Endothelial cell of umbilical vein (primary cell): ENCODE data around the gene SLC35D1. TPM values are rescaled to one million over a fixed set of nuclear protein-coding genes. Genes with fewer than 3 reads are reported as not detected.

Experiments
- BruUV-seq: library from RNA; stranded (reverse); fragments of 400-500 nt; replicated peaks from 2 replicates; lab custom pipeline; 2021; lab: Mats Ljungman, UMichigan
- CTCF ChIA-PET: fragments of 300-600, 350-600 bp; sonication (Branson Sonifier 250); formaldehyde crosslinking; loops from one replicate; lab custom pipeline; 2021; ENCODE audit warnings: antibody characterized with exemption, inconsistent platforms; lab: Charles Lee
- POLR2A ChIA-PET: fragments of 300-600, 350-600 bp; sonication (Branson Sonifier 250); formaldehyde crosslinking; loops from one replicate; lab custom pipeline; 2021; ENCODE audit warnings: antibody characterized with exemption, inconsistent platforms; lab: Charles Lee
- DNase-seq: peaks from one replicate; pipeline ENCODE4 v3.0.0-alpha.2; 2011; ENCODE audit warnings: low read depth, low spot score
- FAIRE-seq: peaks from 2 replicates; lab custom pipeline; 2011; peaks lifted over from hg19 to GRCh38; lab: Jason Lieb, UNC
- H2AFZ ChIP-seq: 2 replicates; pipeline ENCODE4 v1.6.0; 2012; ENCODE audit warnings: low read depth, low read length, control low read depth, inconsistent platforms
- H3K27ac ChIP-seq: 2 replicates; pipeline ENCODE4 v1.5.1; 2011; ENCODE audit warnings: low read depth, mild to moderate bottlenecking, control low read depth, low read length, moderate library complexity; ENCODE audit not compliant: insufficient read depth
- H3K27me3 ChIP-seq, 2 experiments: 2 replicates each; pipeline versions ENCODE4 v1.6.0 to v1.6.1; 2011; ENCODE audit warnings: low read length in 2 of 2, mixed read lengths in 1 of 2; ENCODE audit not compliant: control insufficient read depth in 2 of 2, insufficient read depth in 2 of 2
- H3K36me3 ChIP-seq, 2 experiments: 2 replicates in 1 of 2; 3 replicates in 1 of 2; pipeline ENCODE4 v1.5.1; 2011; ENCODE audit warnings: low read length in 2 of 2, mild to moderate bottlenecking in 1 of 2, moderate library complexity in 1 of 2; ENCODE audit not compliant: control insufficient read depth in 2 of 2, insufficient read depth in 2 of 2; ENCODE audit errors: extremely low read depth in 1 of 2
- H3K4me1 ChIP-seq: 3 replicates; pipeline ENCODE4 v1.5.1; 2011; ENCODE audit warnings: mild to moderate bottlenecking, low read length; ENCODE audit not compliant: control insufficient read depth, insufficient read depth; ENCODE audit errors: extremely low read depth
- H3K4me2 ChIP-seq: 2 replicates; pipeline ENCODE4 v1.6.1; 2011; ENCODE audit warnings: low read length, control low read depth, mixed read lengths; ENCODE audit not compliant: insufficient read depth
- H3K4me3 ChIP-seq, 3 experiments: fragments of 200-600 bp in 1 of 3; sonication (generic), shearing (Covaris generic) in 1 of 3; replicated peaks in 1 of 3; 2 replicates each; pipeline ENCODE4 v1.5.1; 2011 to 2016; ENCODE audit warnings: control low read depth in 3 of 3, low read length in 3 of 3, mild to moderate bottlenecking in 2 of 3, inconsistent platforms in 1 of 3, low read depth in 1 of 3, moderate library complexity in 1 of 3; ENCODE audit not compliant: insufficient read depth in 1 of 3
- H3K79me2 ChIP-seq: 2 replicates; pipeline ENCODE4 v1.6.0; 2012; ENCODE audit warnings: low read length, inconsistent platforms; ENCODE audit not compliant: control insufficient read depth, insufficient read depth
- H3K9ac ChIP-seq: replicated peaks from 2 replicates; pipeline ENCODE3; 2011; ENCODE audit warnings: low read length, control low read depth; ENCODE audit not compliant: insufficient read depth; ENCODE audit errors: extremely low read depth
- H3K9me1 ChIP-seq: replicated peaks from 3 replicates; pipeline ENCODE4 v1.6.0; 2011; ENCODE audit warnings: mild to moderate bottlenecking, low read length; ENCODE audit not compliant: control insufficient read depth, insufficient read depth; ENCODE audit errors: extremely low read depth
- H3K9me3 ChIP-seq: replicated peaks from 2 replicates; pipeline ENCODE4 v1.5.1; 2012; ENCODE audit warnings: low read length, inconsistent platforms; ENCODE audit not compliant: control insufficient read depth, insufficient read depth
- H4K20me1 ChIP-seq: replicated peaks from 2 replicates; pipeline ENCODE3; 2011; ENCODE audit warnings: mild to moderate bottlenecking, low read length; ENCODE audit not compliant: control insufficient read depth, insufficient read depth; ENCODE audit errors: extremely low read depth
- CTCF ChIP-seq, 2 donors: IDR thresholded peaks; 1 replicate in 1 of 2; 2 replicates in 1 of 2; pipeline ENCODE4 v1.5.1; 2011; ENCODE audit warnings: low read length in 2 of 2, mild to moderate bottlenecking in 2 of 2, moderate library complexity in 2 of 2, control low read depth in 1 of 2, inconsistent platforms in 1 of 2, low read depth in 1 of 2; ENCODE audit not compliant: insufficient read depth in 1 of 2; ENCODE audit errors: extremely low read depth in 1 of 2
- EZH2 ChIP-seq: IDR thresholded peaks from 2 replicates; pipeline ENCODE4 v1.6.1; 2012; ENCODE audit warnings: borderline replicate concordance, low read depth, mild to moderate bottlenecking, moderate library complexity, low read length, inconsistent platforms; ENCODE audit not compliant: severe bottlenecking
- FOS ChIP-seq: IDR thresholded peaks from 2 replicates; pipeline ENCODE4 v1.6.1; 2011; ENCODE audit warnings: mild to moderate bottlenecking, low read length, moderate library complexity, borderline replicate concordance; ENCODE audit not compliant: insufficient read depth
- GATA2 ChIP-seq: IDR thresholded peaks from 2 replicates; pipeline ENCODE4 v1.7.0; 2011; ENCODE audit warnings: low read depth, mild to moderate bottlenecking, moderate library complexity, mixed read lengths, low read length; ENCODE audit not compliant: insufficient read length, insufficient read depth
- JUN ChIP-seq: IDR thresholded peaks from 2 replicates; pipeline ENCODE4 v1.6.1; 2011; ENCODE audit warnings: borderline replicate concordance, low read depth; ENCODE audit not compliant: insufficient read length, insufficient read depth
- MYC ChIP-seq: IDR thresholded peaks from one replicate; pipeline ENCODE4 v1.6.1; 2011; ENCODE audit warnings: mild to moderate bottlenecking, low read depth, low read length
- POLR2A ChIP-seq: IDR thresholded peaks from 2 replicates; pipeline ENCODE4 v1.6.1; 2012; ENCODE audit warnings: low read depth, mild to moderate bottlenecking, control low read depth, low read length
- POLR2AphosphoS5 ChIP-seq: IDR thresholded peaks from 2 replicates; pipeline ENCODE4 v1.6.1; 2012; ENCODE audit warnings: low read depth, mild to moderate bottlenecking, control low read depth, low read length, moderate library complexity; ENCODE audit not compliant: insufficient read depth
- dilution Hi-C: fragments of 300-500 bp; cut with MboI; formaldehyde crosslinking; loops from one replicate; pipeline ENCODE4 v1.15.0; 2019; ENCODE audit warnings: low sequenced_read_pairs; ENCODE audit not compliant: extremely low pct_ligation_motif_present
- intact Hi-C: fragments of 100-400 bp; cut with micrococcal nuclease; formaldehyde crosslinking; loops from one replicate; pipeline ENCODE4 v1.10.0; 2022
- polyA plus RNA-seq, 4 experiments: library from polyadenylated mRNA; depleted of rRNA in 3 of 4; stranded (reverse) in 3 of 4; unstranded in 1 of 4; fragments of >200 nt; gene quantifications; 2 replicates each; pipeline versions ENCODE4 v1.2.1 to v1.2.3, GENCODE V29; 2011 to 2012; ENCODE audit warnings: missing spikeins in 1 of 4
- total RNA-seq: library from RNA; stranded (reverse); gene quantifications from 2 replicates; pipeline ENCODE4 v1.2.3, GENCODE V29; 2021
- TF ChIP-seq, protein P1 (sequence below): IDR thresholded peaks from 2 replicates; pipeline ENCODE4 v1.6.1; 2011; ENCODE audit not compliant: insufficient read depth, insufficient read length

The SLC35D1 gene
- total and polyA plus RNA-seq, 2 donors (not counting 3 experiments of a cell fraction or from before 2014, with no cell fraction given), result 3.5 to 6.6 TPM

DNA sequence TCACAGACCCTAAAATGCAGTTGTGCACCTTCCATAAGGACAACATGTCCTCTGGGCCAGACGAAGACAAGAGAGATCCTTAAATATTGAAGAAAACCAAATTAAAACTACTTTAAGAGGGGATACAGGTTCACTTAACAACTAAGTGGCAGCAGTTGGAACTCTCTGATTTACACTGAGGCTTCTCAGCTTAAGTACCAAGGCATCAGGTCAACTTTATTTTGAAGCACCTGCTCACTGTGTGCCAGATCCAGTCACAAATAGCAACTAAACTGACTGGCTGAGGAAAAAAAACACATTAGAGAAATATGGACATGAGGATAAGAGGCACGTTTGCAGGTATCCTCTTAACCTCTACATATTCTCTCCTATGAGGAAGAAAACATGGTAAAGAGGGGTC lies 33.2 kb downstream of the SLC35D1 start:
- no peaks in the 10 kb centered on the region for H3K79me2 ChIP-seq

More for the DNA sequence above, 33.2 kb downstream of the SLC35D1 start:
- H3K4me2 ChIP-seq, result no peak overlapping the region
- H4K20me1 ChIP-seq, result no peaks in the 10 kb centered on the region
- H3K9ac ChIP-seq, result no peak overlapping the region
- H3K36me3 ChIP-seq, result peaks cover 0 to 3% of the 10 kb centered on the region in 2 experiments
- DNase-seq (no peak), FAIRE-seq (no peak)
- no peak for TF ChIP-seq FOS
- TF ChIP-seq JUN, result no peak
- TF ChIP-seq, protein P1, sequence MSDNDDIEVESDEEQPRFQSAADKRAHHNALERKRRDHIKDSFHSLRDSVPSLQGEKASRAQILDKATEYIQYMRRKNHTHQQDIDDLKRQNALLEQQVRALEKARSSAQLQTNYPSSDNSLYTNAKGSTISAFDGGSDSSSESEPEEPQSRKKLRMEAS, result no peak
- no peak for TF ChIP-seq POLR2AphosphoS5
- no peak for TF ChIP-seq POLR2A
- no peak for TF ChIP-seq EZH2
- no peak for TF ChIP-seq MYC
- TF ChIP-seq CTCF (IDR thresholded peaks at IDR 0.05; ENCODE audit: extremely low read depth in 1 of 2, insufficient read depth in 1 of 2, low read depth in 1 of 2, low read length in 2 of 2), result no peak
- no peak for TF ChIP-seq GATA2
- H3K27ac ChIP-seq, result no peak overlapping the region
- H3K4me1 ChIP-seq, result peaks cover 18% of the 10 kb centered on the region
- no peaks in the 10 kb centered on the region for H3K9me1 ChIP-seq
- no TSS peak for BruUV-seq
- intact Hi-C loops (no loop called here), dilution Hi-C loops (no loop called here)
- no peak overlapping the region for H2AFZ ChIP-seq
- H3K27me3 ChIP-seq, result no peaks in the 10 kb centered on the region
- ChIA-PET POLR2A (interaction anchor here (0.7 to 1.8 kb wide), 2 partner anchors 27 to 32 kb away, joined by 3 to 5 read pairs; no protein-coding TSS in a partner anchor), CTCF (interaction anchor here (0.8 to 4.1 kb wide), 6 partner anchors 9 to 193 kb away, joined by 3 to 23 read pairs (median 6); partner anchors contain the start of gene SLC35D1)
- H3K9me3 ChIP-seq, result no peaks in the 10 kb centered on the region
- no peak overlapping the region for H3K4me3 ChIP-seq
